K562 (cell line): ENCODE results near the gene KLHL6. TPM values are rescaled to one million over a fixed set of nuclear protein-coding genes. Genes with fewer than 3 reads are reported as not detected.
A peak's percentile ranks its signal among the peaks of the same experiment; 100 is the strongest.

Source experiments
- ATAC-seq: fragments of 200-7000 bp; cut with Tn5 transposase; 3 replicates; pipeline ENCODE4 v1.9.1; 2020; ENCODE audit warnings: moderate library complexity
- BruUV-seq: library from RNA; stranded (reverse); fragments of 400-500 nt; replicated peaks from 2 replicates; lab custom pipeline; 2021; lab: Mats Ljungman, UMichigan
- CTCF ChIA-PET: fragments of 300-600 bp; formaldehyde crosslinking; extraction: SDS; loops from one replicate; lab custom pipeline; 2021; ENCODE audit warnings: low intra/inter-chr PET ratio; lab: Yijun Ruan, JAX
- POLR2A ChIA-PET: fragments of 300-600, 350-650 bp; sonication (Branson Sonifier 250); formaldehyde crosslinking; extraction: SDS; loops from one replicate; lab custom pipeline; 2021; ENCODE audit warnings: antibody characterized with exemption, inconsistent platforms; lab: Yijun Ruan, JAX
- DNase-seq, 4 experiments: peaks; one replicate each; pipeline versions ENCODE4 v3.0.0 to v3.0.0-alpha.2; 2011 to 2018; ENCODE audit warnings: low spot score in 3 of 4, mixed read lengths in 3 of 4; ENCODE audit errors: extremely low read depth in 1 of 4
- FAIRE-seq: peaks from 2 replicates; lab custom pipeline; 2011; peaks lifted over from hg19 to GRCh38; lab: Jason Lieb, UNC
- H2AFZ ChIP-seq: 2 replicates; pipeline ENCODE4 v1.6.0; 2011; ENCODE audit warnings: low read depth, low read length, control low read depth, inconsistent platforms
- H3K27ac ChIP-seq: fragments of 200-600 bp; 3 replicates; pipeline ENCODE4 v1.8.0; 2011; ENCODE audit warnings: low read depth, mild to moderate bottlenecking, control low read depth, inconsistent platforms, low read length, moderate library complexity, mixed read lengths; ENCODE audit errors: extremely low read depth
- H3K27me3 ChIP-seq, 2 experiments: fragments of 300-600 bp in 1 of 2; 2 replicates in 1 of 2; 3 replicates in 1 of 2; pipeline versions ENCODE4 v1.6.0 to v1.8.0; 2011; ENCODE audit warnings: inconsistent platforms in 2 of 2, low read length in 2 of 2, mild to moderate bottlenecking in 1 of 2, mixed read lengths in 1 of 2, moderate library complexity in 1 of 2; ENCODE audit not compliant: control insufficient read depth in 2 of 2, insufficient read depth in 2 of 2
- H3K36me3 ChIP-seq: fragments of 300-600 bp; 3 replicates; pipeline ENCODE4 v1.8.0; 2011; ENCODE audit warnings: mild to moderate bottlenecking, low read length, inconsistent platforms; ENCODE audit not compliant: control insufficient read depth, insufficient read depth
- H3K4me1 ChIP-seq, 2 experiments: fragments of 200-600 bp in 1 of 2; replicated peaks in 1 of 2; 2 replicates in 1 of 2; 3 replicates in 1 of 2; pipeline versions ENCODE4 v1.5.1 to v1.8.0; 2011; ENCODE audit warnings: inconsistent platforms in 2 of 2, low read length in 2 of 2, mild to moderate bottlenecking in 1 of 2, mixed read lengths in 1 of 2, moderate library complexity in 1 of 2; ENCODE audit not compliant: control insufficient read depth in 2 of 2, insufficient read depth in 2 of 2
- H3K4me2 ChIP-seq: 2 replicates; pipeline ENCODE4 v1.6.1; 2011; ENCODE audit warnings: low read length, control low read depth, inconsistent platforms, mixed read lengths; ENCODE audit not compliant: insufficient read depth
- H3K4me3 ChIP-seq: fragments of 200-600 bp; sonication (generic), shearing (Covaris generic); 2 replicates; pipeline ENCODE4 v1.5.1; 2016; ENCODE audit warnings: control low read depth, inconsistent platforms
- H3K79me2 ChIP-seq: fragments of 200-600 bp; 3 replicates; pipeline ENCODE4 v1.8.0; 2011; ENCODE audit warnings: low read length, inconsistent platforms; ENCODE audit not compliant: control insufficient read depth, insufficient read depth
- H3K9ac ChIP-seq, 2 experiments: 2 replicates each; pipeline versions ENCODE4 v1.6.0 to v1.6.1; 2011; ENCODE audit warnings: low read depth in 2 of 2, low read length in 2 of 2, control low read depth in 1 of 2, inconsistent platforms in 1 of 2, mild to moderate bottlenecking in 1 of 2, mixed read lengths in 1 of 2; ENCODE audit not compliant: insufficient read depth in 1 of 2
- H3K9me1 ChIP-seq: one replicate; pipeline ENCODE4 v1.6.0; 2011; ENCODE audit warnings: inconsistent platforms, mild to moderate bottlenecking, low read length, moderate library complexity; ENCODE audit not compliant: control insufficient read depth, insufficient read depth
- H3K9me3 ChIP-seq: replicated peaks from 2 replicates; pipeline ENCODE4 v1.5.1; 2011; ENCODE audit warnings: low read depth, low read length, inconsistent platforms; ENCODE audit not compliant: control insufficient read depth, insufficient read depth
- H4K20me1 ChIP-seq: replicated peaks from 2 replicates; pipeline ENCODE4 v1.6.1; 2011; ENCODE audit warnings: low read length, inconsistent platforms, mixed read lengths; ENCODE audit not compliant: control insufficient read depth, insufficient read depth
- ATF7 ChIP-seq: fragments of 450-650 bp; IDR thresholded peaks from 2 replicates; pipeline ENCODE4 v1.7.1; 2014; ENCODE audit warnings: mild to moderate bottlenecking, moderate library complexity
- NCOR1 ChIP-seq: fragments of 450-650 bp; IDR thresholded peaks from 2 replicates; pipeline ENCODE4 v1.6.1; 2016; ENCODE audit warnings: mild to moderate bottlenecking, moderate library complexity
- SIN3B ChIP-seq: fragments of 450-650 bp; IDR thresholded peaks from 2 replicates; pipeline ENCODE4 v1.6.1; 2017; ENCODE audit warnings: low read depth, mild to moderate bottlenecking, moderate library complexity
- TCFL5 ChIP-seq: fragments of 250-450 bp; sonication (Bioruptor Pico); conservative IDR thresholded peaks from 2 replicates; pipeline ENCODE4 v1.6.1; 2021; ENCODE audit warnings: mild to moderate bottlenecking, moderate library complexity, matching md5 sums
- TEAD4 ChIP-seq, 2 experiments: sonication (generic) in 1 of 2; formaldehyde crosslinking in 1 of 2; IDR thresholded peaks; 2 replicates each; pipeline versions ENCODE4 v1.6.1 to v1.8.0; 2012 to 2022; ENCODE audit warnings: borderline replicate concordance in 1 of 2, inconsistent platforms in 1 of 2, low read length in 1 of 2, mild to moderate bottlenecking in 1 of 2, missing genetic modification reagents in 1 of 2
- TSHZ1 ChIP-seq: fragments of 250-450 bp; sonication (Bioruptor Pico); IDR thresholded peaks from 2 replicates; pipeline ENCODE4 v1.4.0; 2020; ENCODE audit warnings: mild to moderate bottlenecking, moderate library complexity
- ZNF23 ChIP-seq: fragments of 250-450 bp; sonication (Bioruptor Pico); IDR thresholded peaks from 2 replicates; pipeline ENCODE4 v1.4.0; 2020; ENCODE audit warnings: mild to moderate bottlenecking
- ZNF551 ChIP-seq: fragments of 250-450 bp; sonication (Bioruptor Pico); IDR thresholded peaks from 2 replicates; pipeline ENCODE4 v1.5.0; 2021; ENCODE audit warnings: mild to moderate bottlenecking, moderate library complexity
- ZZZ3 ChIP-seq: fragments of 450-650 bp; IDR thresholded peaks from 2 replicates; pipeline ENCODE4 v1.6.1; 2016; ENCODE audit warnings: antibody characterized with exemption, mild to moderate bottlenecking, moderate library complexity
- WGBS: fragments of 100-300 bp; shearing (Covaris generic); methylation state at CpG from one replicate; pipeline ENCODE4 v1.1.6; 2016; ENCODE audit warnings: low coverage, mixed read lengths; ENCODE audit not compliant: insufficient coverage; ENCODE audit errors: missing lambda C conversion rate; 5-methylcytosine and 5-hydroxymethylcytosine counted together
- in situ Hi-C: fragments of 300-500 bp; cut with MboI; formaldehyde crosslinking; loops from 4 replicates; pipeline ENCODE4 v1.15.0; 2018; ENCODE audit warnings: inconsistent platforms, mixed read lengths
- intact Hi-C: fragments of 100-400 bp; cut with micrococcal nuclease; formaldehyde crosslinking; loops from 2 replicates; pipeline ENCODE4 v1.14.2; 2022
- polyA plus RNA-seq, 8 experiments: library from polyadenylated mRNA; depleted of rRNA in 4 of 8; stranded (reverse) in 5 of 8; unstranded in 3 of 8; fragments of >200 nt; fragmentation: Nextera tagmentation in 2 of 8; fragmentation: Illumina TruSeq in 1 of 8; extraction: Ambion mirVana in 2 of 8; extraction: Trizol in 1 of 8; gene quantifications; 2 replicates each; pipeline versions ENCODE4 v1.2.1 to v1.2.3, GENCODE V29; 2011 to 2014; ENCODE audit warnings: inconsistent platforms in 1 of 8, missing spikeins in 1 of 8
- total RNA-seq, 7 experiments: library from RNA; depleted of rRNA in 6 of 7; stranded (reverse); fragments of >200 nt in 6 of 7; fragmentation: Illumina TruSeq in 2 of 7; extraction: Trizol in 2 of 7; gene quantifications; 2 replicates each; pipeline versions ENCODE4 v1.2.1 to v1.2.3, GENCODE V29; 2011 to 2021; ENCODE audit warnings: low replicate concordance in 1 of 7

KLHL6 gene
- total and polyA plus RNA-seq, 9 of the 15 experiments (the other 6 are each of a cell fraction or from before 2014, with no cell fraction given): 0.18 to 2.1 (median 1.4) TPM

DNA sequence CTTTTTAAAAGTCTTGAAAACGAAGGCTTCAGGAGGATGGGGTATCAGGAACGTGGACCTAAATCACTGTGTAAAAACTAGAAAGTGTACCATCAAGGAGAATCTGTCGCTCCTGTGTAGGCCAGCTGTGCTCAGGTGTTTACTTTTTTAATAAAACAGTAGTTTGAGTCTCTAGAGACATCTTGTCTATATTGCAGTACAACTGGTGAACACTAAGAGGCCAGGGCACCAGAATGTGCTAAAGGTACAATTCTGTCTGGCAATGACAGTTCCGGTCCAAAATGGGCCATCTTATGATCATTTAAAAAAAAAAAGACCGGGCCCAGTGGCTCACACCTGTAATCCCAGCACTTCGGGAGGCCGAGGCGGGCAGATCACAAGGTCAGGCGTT is 65.3 kb downstream of the KLHL6 start:
- no peaks in the 10 kb centered on the region for H3K9me1 ChIP-seq

More for the DNA sequence above, 65.3 kb downstream of the KLHL6 start:
- ChIA-PET POLR2A (interaction anchor here (0.6 kb wide), 1 partner anchor 43 kb away, joined by 3 read pairs; no protein-coding TSS in a partner anchor), CTCF (no interaction called here)
- ATAC-seq (peak; percentile 47; the same call in 2 of the 3 replicates), DNase-seq (no peak), FAIRE-seq (no peak)
- no peak for TF ChIP-seq NCOR1
- no peak for TF ChIP-seq TEAD4 (IDR thresholded peaks at IDR 0.05; ENCODE audit: low read length)
- no peak for TF ChIP-seq TEAD4 (CRISPR knock-in tag; IDR thresholded peaks at IDR 0.05; ENCODE audit: borderline replicate concordance)
- no peak for TF ChIP-seq TSHZ1
- TF ChIP-seq ZNF23 (CRISPR knock-in tag): no peak
- no peak for TF ChIP-seq ATF7
- no peak for TF ChIP-seq SIN3B
- no peak for TF ChIP-seq ZNF551 (CRISPR knock-in tag)
- TF ChIP-seq TCFL5 (CRISPR knock-in tag): no peak
- TF ChIP-seq ZZZ3: no peak
- in situ Hi-C loops (no loop called here), intact Hi-C loops (no loop called here)
- no peak overlapping the region for H3K4me3 ChIP-seq
- no peaks in the 10 kb centered on the region for H4K20me1 ChIP-seq
- BruUV-seq: no TSS peak
- no peaks in the 10 kb centered on the region for H3K27me3 ChIP-seq
- no peak overlapping the region for H3K9ac ChIP-seq
- 65% methylated on average over 8 of the region's 9 CpGs for WGBS
- no peak overlapping the region for H3K27ac ChIP-seq
- no peaks in the 10 kb centered on the region for H3K36me3 ChIP-seq
- H3K4me1 ChIP-seq: peaks cover 8 to 9% of the 10 kb centered on the region in 2 experiments; a peak in 3 of 5 replicates
- H2AFZ ChIP-seq: peak overlapping the region; percentile 59; the same call in 1 of the 2 replicates
- H3K4me2 ChIP-seq: no peak overlapping the region
- no peaks in the 10 kb centered on the region for H3K9me3 ChIP-seq
- H3K79me2 ChIP-seq: no peaks in the 10 kb centered on the region
